Choroid plexus epithelial cell (primary cell): Measurements from ENCODE around the gene INSIG1.

Experiments
- DNase-seq: peaks from one replicate; pipeline ENCODE4 v3.0.0-alpha.2; 2010; ENCODE audit warnings: low read depth
- H3K4me3 ChIP-seq: 2 replicates; pipeline ENCODE4 v1.5.1; 2011; ENCODE audit warnings: low read depth, mild to moderate bottlenecking, control low read depth, low read length, moderate library complexity
- CTCF ChIP-seq: conservative IDR thresholded peaks from 2 replicates; pipeline ENCODE4 v1.5.1; 2011; ENCODE audit warnings: low read depth, mild to moderate bottlenecking, control low read depth, inconsistent platforms, low read length, moderate library complexity

Gene INSIG1

DNA sequence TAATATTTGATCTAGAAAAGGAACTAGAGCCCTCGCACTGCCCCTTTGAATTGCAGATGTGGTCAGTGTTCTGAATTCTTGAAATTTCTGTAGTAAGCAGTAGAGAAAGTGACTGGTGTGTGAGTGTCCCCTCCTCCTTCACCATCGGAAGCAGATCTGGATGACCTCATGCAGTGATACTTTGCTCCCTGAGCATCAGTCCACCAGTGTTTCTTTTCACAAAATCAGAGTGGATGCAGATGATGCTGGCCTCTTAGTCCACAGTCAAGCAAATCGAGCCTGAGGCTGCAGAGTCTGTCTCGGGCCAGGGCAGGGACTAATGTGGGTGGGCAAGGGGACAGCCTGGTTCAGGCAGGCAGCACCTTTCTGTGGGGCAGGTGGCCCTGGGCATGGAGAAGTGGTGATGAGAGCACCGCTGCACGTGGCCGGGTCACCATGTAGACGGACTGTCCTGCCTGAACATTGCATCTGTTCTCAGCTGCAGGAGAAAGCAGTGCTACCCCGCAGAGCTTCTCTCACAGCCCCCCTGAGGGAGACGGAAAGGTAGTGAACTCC is 5.4 kb downstream of the INSIG1 start:
- no peak overlapping the region for H3K4me3 ChIP-seq
- TF ChIP-seq CTCF: no peak
- DNase-seq: no peak

- H3K4me3 ChIP-seq: no peak overlapping the region
- no peak for TF ChIP-seq CTCF
- DNase-seq: no peak
Observed at GRCh38 chr7:155303897-155304296, 6.2 kb downstream of the INSIG1 start.

DNA sequence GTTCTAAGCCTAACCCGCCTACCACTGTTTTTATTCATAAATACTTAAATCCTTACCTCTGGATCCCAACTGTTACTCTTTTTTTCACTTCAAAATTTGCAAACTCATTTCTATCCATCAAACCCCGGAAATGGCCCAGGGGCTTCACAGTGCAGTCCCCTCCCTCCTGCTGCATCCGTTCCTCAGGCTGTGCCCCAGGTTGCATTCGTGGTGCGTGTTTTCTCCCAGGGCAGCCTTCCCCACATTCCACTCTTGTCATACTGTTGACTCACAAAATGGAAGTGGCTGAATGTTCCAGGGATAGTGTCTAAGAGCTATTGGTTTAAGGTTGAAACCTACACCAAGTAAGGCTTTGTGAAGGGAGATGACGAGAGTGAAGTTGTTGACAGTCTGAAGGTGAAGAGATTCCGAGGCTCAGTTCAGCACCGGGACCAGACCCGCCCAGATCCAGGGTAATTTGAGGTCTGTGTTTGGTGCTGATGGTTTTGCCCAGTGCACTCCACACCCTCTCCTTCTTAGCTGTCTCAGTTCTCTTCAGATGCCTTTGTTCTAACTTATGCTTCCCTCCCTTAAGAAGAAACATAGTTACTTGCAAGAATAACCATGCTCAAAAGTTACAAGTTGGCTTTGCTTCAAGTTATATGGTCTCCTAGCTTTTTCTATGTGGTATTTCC is 7.7 kb downstream of the INSIG1 start:
- TF ChIP-seq CTCF: no peak
- H3K4me3 ChIP-seq: no peak overlapping the region
- DNase-seq: no peak

GRCh38 chr7:155306673-155307470 is 9.2 kb downstream of the INSIG1 start:
- no peak overlapping the region for H3K4me3 ChIP-seq
- no peak for DNase-seq
- TF ChIP-seq CTCF: no peak

DNA sequence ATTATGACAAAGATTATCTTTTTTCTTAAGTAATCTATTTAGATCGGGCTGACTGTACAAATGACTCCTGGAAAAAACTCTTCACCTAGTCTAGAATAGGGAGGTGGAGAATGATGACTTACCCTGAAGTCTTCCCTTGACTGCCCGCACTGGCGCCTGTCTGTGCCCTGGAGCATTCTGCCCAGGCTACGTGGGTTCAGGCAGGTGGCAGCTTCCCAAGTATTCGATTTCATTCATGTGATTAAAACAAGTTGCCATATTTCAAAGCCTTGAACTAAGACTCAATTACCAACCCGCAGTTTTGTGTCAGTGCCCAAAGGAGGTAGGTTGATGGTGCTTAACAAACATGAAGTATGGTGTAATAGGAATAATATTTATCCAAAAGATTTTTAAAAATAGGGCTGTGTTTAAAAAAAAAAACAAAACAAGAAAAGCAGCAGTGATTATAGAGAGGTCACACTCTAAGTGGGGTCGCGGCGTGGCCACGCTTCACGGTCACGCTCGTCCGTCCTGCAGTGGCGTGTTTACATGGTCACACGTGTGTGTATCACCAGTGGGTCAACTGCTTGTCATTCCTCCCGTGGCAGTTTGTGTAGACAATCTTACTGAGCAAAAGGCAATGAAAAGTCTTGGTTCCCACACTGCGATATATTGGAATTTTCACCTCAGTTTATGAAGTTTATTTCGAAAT is 10.8 kb downstream of the INSIG1 start:
- no peak for TF ChIP-seq CTCF
- no peak for DNase-seq
- no peak overlapping the region for H3K4me3 ChIP-seq

- no peak overlapping the region for H3K4me3 ChIP-seq
- no peak for TF ChIP-seq CTCF
- no peak for DNase-seq
Observed at GRCh38 chr7:155309021-155309338, 11.3 kb downstream of the INSIG1 start.
